NCI-H1694 (cell line): ENCODE data around the gene AP5M1.
"Not testable (repeated sequence)": the region's sequence is repeated elsewhere in the genome, so short reads cannot be mapped to it uniquely, and the experiment has no call there.

ENCODE experiments used
- DNase-seq: peaks from one replicate; lab custom pipeline; 2025; lab: John Stamatoyannopoulos, UW

Gene AP5M1, protein sequence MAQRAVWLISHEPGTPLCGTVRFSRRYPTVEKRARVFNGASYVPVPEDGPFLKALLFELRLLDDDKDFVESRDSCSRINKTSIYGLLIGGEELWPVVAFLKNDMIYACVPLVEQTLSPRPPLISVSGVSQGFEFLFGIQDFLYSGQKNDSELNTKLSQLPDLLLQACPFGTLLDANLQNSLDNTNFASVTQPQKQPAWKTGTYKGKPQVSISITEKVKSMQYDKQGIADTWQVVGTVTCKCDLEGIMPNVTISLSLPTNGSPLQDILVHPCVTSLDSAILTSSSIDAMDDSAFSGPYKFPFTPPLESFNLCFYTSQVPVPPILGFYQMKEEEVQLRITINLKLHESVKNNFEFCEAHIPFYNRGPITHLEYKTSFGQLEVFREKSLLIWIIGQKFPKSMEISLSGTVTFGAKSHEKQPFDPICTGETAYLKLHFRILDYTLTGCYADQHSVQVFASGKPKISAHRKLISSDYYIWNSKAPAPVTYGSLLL

DNA sequence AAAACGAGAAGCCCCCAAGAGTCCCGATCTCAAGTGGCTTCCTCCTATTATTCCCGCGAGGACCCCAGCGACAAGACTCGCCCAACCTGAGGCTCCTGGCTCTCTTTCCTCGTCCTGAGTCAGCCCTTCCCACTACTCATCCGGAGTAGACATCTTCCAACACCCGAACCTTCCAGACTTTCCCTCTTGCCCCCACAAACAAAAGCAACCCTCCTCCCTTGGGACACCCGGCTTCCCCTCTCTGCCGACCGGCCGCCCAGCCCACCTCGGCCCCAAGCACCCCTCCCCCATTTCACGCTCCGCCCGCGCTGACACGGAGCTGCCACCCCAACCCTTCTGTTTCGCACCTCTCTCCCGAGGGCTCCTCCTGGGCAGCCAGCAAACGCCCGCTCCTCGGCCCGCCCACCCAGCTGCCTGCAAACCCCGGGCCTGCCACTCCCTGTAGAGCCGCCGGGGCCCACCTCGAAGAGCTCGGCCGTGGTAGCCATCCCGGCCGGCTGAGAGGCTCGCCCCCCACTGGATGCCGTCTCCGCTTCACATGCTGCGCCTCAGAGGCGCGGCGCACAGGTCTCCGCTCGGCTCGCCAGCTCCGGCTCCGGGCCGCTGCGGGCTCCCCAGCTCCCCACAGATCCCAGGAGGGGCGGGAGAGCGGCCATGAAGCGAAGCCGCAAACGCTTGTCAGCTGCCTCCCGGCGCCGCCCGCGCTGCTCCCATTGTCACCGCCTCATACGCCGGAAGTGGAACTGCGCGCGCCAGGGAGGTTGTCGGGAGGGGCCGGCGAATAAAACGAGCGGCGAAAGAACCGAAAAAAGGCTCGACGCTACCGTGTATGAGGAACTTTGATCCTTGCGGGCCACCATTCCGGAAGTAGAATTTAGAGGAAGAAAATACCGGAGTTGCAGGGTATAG is at the start of gene AP5M1, which contains the start of gene EXOC5:
Gene AP5M1, plus strand, starts transcription at position 811 of the 909 bp plus-strand sequence. CDS start 344 bp downstream, outside the sequence.
Gene EXOC5, minus strand, starts transcription at position 745 of the 909 bp plus-strand sequence. Its CDS starts 257 bp downstream, at position 488.
- DNase-seq: peak; percentile 90

DNA sequence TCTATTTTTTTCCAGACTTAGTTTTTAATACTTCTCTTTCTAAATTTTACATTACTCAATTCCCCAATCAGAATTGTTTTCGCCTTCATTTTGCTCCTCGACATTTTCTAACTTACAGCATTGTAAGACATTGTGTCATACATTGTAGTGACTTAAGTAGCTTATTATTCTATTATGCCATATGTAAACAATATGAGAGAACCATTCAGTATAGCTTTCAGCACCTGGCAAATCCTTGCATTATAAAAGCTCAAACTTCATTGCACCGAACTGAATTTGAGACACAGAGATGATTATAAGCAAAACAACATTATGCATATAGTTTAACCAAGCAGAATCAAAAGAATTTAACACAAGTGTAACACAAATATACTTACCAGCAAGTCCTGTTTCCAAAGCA is 46.8 kb upstream of the AP5M1 start:
- DNase-seq: no peak

DNA sequence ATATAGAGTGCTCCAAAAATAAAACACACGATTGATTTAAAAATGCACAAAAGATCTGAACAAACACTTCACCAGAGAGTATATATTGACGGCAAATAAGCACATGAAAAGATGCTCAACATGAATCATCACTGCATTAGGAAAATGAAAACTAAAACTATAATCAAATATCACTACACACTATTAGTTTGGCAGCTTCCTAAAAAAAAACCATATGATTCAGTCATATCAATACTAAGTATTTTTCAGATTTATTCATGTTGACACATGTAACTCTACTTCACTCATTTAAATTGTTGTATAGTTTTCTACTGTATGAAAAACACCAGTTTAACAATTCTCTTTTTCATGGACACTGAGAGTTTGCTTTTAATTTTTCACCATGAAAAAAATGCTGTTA is 41.7 kb upstream of the AP5M1 start:
- DNase-seq: no peak

DNA sequence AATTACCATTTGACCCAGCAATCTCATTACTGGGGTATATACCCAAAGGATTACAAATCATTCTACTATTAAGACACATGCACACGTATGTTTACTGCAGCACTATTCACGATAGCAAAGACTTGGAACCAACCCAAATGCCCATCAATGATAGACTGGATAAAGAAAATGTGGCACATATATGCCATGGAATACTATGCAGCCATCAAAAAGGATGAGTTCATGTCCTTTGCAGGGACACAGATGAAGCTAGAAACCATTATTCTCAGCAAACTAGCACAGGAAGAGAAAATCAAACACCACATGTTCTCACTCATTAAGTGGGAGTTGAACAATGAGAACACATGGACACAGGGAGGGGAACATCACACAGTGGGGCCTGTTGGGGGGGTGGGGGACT is 40.5 kb upstream of the AP5M1 start:
- DNase-seq: not testable (repeated sequence)

DNA sequence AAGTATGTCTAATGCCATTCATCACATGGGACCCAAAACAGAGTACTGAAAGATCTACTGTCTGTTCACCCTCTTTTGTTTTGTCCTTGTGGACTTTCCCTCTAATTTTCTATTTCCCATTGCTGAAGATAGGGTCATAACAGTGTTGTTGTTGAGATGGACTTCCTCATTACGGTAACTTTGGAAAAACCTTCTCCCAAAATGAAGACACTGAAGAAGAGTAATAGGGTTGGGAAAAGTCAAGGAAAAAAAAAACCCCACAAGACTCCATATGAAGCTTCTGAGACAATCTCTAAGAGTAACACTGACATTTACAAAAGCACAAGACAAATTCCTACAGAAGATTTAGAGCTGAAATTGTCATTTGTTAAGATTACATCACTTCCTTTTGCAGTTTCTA is 36.8 kb upstream of the AP5M1 start:
- no peak for DNase-seq

DNA sequence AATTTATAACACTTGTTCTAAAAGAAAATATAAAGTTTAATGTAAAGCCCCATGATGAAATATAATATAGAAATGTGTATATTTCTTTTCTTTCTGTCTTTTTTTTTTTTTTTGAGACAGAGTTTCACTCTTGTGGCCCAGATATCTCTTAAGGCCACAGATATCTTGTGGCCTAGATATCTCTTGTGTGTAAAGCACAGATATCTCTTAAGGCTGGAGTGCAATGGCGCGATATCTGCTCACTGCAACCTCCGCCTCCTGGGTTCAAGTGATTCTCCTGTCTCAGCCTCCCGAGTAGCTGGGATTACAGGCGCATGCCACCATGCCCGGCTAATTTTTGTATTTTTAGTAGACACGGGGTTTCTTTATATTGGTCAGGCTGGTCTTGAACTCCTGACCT is 28.7 kb upstream of the AP5M1 start:
- DNase-seq: not testable (repeated sequence)

DNA sequence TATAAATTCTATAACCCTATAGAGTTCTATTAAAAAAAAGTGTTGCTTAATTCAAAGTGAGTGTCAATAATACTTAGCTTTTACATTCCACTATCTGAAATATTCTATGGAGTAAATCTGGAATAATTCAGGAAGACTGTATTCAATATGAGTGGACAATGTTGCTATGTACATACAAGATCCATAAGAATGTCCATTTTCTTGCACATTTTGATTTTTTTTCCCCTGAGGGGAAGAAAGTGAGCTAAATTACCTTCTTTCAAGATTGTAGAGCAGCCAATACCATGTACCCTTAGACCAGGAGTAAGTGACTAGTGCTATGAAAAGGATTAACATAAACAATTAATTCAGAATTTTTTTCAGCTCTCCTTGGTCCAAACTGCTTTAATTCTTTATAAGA is 25.5 kb upstream of the AP5M1 start:
- DNase-seq: no peak

DNA sequence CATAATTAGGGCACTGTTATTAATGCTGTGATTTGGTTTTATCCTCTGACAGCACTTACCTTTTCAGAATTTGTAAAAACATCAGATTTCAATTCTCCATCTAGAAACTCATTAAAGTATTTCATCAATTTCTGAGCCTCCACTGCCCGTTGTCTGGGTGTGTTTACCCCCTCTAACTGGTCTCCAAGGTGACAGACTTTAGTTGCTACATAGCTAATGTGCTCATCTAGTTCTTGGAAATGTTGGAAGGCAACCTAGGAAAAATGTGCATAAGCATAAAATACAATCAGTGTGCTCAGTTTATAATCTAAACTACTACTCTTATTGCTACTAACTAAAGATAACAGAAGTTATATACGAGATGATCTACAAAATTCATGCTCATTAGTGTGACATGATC is 24.7 kb upstream of the AP5M1 start:
- no peak for DNase-seq

DNA sequence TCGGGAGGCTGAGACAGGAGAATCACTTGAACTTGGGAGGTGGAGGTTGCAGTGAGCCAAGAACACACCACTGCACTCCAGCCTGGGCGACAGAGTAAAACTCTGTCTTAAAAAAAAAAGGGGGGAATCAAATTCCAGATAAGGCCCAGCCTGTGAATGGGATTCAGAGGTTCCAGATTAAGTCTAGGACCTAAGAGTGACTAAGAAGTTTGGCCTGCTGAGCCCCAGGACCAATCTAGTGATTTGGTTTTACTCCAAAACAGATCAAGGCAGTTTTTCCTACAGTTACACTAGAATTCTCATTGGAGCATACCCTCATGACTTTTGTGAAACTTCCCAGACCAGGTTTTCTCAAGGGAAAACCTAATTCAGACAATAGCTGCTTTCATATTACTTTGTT is 22.8 kb upstream of the AP5M1 start:
- DNase-seq: no peak

DNA sequence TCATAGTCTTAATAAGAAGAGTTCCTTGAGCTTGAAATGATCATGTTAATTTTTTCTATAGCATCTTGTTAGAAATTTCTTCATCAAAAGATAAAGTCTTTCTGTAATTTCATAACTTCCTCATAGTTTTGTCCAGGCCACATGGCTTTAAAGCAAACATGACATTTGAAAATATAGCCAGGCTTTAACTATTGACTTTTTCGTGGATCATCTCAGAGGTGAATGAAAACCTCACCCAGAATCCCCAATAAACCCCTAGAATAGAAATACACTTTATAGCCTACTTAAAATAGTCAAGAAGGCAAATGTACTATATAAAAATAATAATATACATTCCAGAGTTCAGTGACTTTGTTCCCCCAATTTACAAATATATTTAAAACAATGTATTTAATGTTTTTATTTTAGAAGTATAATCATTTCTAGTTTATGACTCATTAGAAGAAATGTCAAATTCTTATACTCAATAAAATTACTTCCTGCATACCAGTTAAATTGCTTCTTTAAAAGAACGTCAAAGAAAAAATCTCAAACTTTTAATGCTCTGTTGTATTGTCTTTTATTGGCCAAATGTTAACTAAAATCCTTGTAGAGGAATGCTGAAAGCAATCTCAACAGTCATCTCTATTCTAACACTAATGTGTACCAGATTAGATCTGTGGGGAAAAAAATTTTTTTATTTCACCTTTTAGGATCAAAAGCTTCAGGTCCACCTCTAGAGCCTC is 21.7 kb upstream of the AP5M1 start:
- no peak for DNase-seq

DNA sequence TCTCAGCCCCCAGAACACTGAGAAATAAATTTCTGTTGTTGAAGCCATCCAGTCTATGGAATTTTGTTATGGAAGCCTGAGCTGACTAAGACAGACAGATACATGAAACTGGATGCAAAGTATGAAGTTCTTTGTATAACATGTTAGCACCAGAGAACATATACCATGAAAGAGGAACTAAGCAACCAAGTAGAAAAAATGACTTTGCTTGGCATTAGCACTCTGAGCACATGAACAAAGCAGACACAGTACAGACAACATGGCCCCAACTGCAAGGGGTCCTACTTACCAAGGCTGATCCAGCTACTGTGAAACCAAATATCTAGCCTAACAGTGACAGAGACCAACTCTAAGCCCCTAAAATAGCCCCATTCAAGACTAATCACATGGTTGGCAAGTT is 13.9 kb upstream of the AP5M1 start:
- no peak for DNase-seq

DNA sequence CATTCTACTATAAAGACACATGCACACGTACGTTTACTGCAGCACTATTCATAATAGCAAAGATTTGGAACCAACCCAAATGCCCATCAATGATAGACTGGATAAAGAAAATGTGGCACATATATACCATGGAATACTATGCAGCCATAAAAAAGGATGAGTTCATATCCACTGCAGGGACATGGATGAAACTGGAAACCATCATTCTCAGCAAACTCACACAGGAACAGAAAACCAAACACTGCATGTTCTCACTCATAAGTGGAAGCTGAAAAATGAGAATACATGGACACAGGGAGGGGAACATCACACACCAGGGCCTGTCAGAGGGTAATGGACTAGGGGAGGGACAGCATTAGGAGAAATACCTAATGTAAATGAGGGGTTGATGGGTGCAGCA is 10.6 kb upstream of the AP5M1 start:
- not testable (repeated sequence) for DNase-seq

DNA sequence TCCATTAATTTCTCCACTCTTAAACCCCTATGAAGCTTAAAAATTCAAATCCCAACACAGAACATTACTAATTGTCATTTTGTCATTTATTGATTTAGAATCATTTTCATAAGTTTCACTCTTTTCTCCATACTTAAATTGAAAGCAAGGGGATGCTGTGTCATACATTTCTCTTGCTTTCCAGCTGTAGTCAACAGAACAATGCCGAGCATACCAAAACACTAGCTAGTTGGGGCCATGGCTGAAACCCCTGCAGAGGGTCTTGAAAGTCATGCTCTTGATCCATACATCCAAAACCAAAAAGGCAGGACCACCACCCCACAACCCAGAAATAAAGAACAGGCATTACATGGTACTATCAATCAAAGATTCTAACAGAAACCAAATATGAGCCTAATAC is 9.1 kb upstream of the AP5M1 start:
- no peak for DNase-seq

DNA sequence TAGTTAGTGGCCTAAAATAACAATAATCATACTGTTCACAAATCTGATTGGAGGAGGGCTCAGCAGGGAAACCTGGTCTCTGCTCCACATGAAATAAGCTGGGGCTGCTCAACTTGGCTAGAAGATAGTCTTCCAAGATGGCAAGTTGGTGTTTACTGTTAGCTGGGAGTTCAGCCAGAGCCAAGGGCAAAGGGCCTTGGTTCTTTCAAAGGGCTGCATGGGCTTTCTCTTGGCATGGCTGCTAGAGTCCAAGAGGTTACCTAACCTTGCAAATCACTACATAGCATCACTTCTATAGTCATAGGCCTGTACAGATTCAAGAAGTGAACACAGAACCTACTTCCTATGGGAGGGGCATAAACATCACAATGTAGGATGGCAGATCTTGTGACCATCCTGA is 7.2 kb upstream of the AP5M1 start:
- no peak for DNase-seq

DNA sequence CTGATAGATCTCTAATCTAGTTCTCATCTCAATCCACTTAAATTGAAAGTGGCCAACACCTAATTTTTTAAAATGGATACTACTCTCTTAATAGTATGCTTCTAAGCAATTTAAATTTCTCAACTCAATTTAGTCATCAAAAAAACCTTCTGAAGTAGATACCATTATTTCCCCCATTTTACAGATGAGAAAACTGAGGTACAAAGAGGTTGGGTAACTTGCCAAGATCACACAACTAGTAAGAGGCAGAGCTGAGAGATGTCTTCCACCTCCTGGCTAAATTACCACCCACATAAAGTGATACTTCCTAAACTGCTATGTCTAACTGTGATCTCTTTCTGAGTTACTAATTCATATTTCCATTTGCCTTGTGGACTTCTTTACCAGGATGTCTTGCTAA is 6.7 kb upstream of the AP5M1 start:
- no peak for DNase-seq

DNA sequence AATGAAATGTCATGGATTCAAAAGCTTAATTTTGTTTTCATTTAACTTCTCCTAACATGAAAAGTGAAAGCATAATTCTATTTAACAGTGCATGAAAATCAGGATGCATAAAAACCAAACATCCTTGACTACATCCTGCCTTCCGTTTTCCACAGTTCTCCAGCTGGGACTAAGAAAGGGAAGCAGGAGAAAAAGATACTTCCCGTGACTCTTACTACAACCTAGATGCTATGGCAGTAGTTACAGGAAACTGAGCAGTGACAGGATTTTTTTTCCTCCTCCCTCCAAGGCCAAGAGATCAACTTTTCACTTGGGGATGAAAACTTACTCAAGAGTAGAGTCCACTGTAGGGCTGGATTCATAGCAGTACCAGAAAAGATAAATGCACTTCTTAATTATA is 2.7 kb upstream of the AP5M1 start:
- DNase-seq: no peak

DNA sequence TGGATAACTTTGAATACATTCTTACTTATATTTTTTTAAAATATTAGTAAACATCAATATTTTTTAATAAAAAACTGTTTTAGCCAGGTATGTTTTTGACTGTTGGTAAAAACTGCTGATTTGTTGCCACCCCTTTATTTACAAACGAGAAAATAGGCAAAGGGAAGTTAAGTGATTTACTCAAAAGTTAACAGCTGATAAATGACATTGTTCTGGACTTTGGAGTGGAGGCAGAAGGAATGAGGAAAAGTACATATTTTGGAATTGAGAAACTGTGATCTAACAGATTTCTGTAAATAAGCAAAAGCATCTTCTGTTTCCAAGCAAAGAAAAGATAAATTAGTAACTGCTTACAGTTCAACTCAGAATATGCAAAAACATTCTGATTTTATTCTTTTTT is 4.5 kb downstream of the AP5M1 start:
- DNase-seq: no peak

DNA sequence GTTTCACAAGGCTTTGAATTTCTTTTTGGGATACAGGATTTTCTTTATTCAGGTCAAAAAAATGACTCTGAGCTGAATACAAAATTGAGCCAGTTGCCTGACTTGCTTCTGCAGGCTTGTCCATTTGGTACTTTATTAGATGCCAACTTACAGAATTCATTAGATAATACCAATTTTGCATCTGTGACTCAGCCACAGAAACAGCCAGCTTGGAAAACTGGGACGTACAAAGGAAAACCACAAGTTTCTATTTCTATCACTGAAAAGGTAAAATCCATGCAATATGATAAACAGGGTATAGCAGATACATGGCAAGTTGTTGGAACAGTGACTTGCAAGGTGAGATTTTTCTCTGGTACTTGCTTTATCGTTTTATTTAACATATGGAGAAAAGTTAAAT is 5.8 kb downstream of the AP5M1 start:
- no peak for DNase-seq

DNA sequence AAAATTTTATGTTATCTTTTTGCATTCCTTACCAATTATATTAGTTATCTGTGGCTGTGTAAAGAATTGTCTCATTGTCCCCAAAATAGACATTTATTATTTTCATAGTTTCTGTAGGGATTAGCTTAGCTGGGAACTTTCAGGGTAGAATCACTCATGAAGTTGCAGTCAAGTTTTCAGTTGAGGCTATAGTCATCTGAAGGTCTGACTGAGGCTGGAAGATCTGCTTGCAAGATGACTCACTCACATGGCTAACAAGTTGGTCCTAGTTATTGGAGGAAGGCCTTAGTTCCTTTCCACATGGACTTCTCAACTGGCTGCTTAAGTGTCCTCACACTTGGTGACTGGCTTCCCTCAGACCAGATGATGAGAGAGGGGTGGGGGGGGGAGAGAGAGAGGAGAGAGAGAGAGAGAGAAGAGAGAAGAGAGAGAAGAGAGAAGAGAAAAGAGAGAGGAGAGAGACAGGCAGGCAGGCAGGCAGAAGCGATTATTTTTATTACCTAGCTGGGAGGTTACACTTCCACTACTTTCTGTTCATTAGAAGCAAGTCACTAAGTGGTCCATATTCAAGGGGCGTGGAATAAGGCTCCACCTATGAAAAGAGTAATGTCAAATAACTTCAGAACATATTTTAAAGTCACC is 6.4 kb downstream of the AP5M1 start:
- DNase-seq: no peak

DNA sequence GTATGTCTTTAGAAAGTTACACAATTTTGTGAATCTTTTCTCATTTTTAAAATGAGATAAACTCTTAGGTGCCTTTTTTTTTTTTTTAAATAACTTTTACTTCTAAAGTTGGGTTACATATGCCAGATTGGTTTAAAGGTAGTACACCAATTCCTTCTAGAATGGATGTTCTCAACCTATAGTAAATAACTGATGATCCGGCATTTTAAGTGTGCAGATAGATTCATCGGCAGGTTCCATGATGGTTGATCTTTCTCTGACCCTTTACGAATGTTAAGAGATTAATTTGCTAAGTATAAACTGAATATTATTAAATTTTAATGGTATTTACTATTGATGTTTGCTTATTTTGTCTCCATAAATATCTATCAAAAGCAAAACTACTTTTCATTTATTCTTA is 8.3 kb downstream of the AP5M1 start:
- no peak for DNase-seq

DNA sequence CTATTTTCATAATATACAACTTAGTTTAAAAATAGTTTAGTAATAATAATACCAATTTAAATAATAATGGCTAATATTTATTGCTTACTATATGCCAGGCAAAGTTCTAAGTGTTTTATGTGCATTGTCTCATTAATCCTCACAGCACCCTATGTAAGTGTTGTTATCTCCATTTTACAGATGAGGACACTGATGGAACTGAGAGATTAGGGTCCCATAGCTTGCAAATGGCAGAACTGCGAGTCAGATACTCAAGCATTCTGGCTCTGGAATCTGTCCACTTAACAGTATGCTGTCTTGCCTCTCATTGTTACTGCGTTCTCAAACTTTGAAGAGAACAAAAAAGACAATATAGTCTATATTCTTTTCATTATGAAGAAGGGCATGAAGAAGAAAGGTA is 19.0 kb downstream of the AP5M1 start:
- DNase-seq: no peak

DNA sequence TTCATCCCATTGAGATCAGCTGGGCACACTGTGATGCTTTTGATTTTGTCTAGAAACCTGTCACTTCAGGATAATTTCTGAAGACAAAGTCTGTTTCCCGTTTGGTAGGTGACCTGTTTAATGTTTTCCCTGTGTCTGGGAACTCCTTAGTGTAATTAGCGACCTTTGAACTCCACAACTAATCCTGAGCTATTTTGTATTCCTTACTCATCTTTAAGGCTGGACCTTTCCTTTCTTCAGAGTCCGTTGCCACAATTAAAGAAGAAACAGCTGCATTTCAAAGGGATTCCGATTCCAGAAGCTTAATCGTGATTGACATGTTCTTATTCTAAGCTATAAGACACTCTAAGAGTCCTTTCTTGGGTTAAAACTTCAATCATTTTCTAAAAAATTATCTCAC is 22.0 kb downstream of the AP5M1 start:
- no peak for DNase-seq
